ENCODE measurements around the gene ERCC2.
"Not testable (repeated sequence)": the region's sequence is repeated elsewhere in the genome, so short reads cannot be mapped to it uniquely, and the experiment has no call there.

The ERCC2 gene

DNA sequence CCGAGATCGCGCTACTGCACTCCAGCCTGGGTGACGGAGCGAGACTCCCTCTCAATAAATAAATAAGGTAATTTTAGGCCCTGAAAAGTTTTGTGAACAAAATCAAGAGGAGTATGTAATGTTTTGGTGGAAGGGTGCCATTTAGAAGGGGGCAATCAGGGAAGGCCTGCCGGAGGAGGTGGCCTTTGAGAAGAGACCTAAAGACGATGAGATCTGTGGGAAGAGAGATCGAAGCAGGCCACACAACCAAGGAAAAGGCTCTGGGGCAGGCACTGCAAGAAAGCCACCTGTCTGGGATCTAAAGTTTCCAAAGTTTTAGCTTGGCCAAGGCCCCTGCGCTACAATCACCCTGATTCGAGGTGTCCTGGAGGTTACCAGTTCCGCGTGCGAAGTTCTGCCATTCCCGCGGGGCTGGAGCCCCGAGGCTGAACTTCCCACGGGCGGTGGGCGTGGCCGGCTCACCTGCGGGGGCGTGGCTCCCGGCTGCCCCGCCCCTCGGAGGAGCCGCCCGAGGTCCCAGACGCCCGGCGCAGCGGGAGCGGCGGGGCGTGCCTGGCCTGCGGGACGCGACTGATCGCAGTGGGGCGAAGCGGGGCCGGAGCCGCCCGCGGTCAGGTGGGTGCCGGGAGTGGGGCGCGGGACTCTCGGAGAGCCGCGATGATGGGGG lies 30.0 kb downstream of the ERCC2 start, which contains the start of gene KLC3:
Gene KLC3, plus strand, starts transcription at position 519 of the 667 bp plus-strand sequence. CDS start 4,792 bp downstream, outside the sequence.
- in situ Hi-C loops (cut with HindIII; ENCODE audit: low sequenced_read_pairs): no loop called here
- H3K4me3 ChIP-seq (ENCODE audit: low read depth, low read length): peak within 1 kb of the TSS; percentile 18
- TF ChIP-seq, protein P1, sequence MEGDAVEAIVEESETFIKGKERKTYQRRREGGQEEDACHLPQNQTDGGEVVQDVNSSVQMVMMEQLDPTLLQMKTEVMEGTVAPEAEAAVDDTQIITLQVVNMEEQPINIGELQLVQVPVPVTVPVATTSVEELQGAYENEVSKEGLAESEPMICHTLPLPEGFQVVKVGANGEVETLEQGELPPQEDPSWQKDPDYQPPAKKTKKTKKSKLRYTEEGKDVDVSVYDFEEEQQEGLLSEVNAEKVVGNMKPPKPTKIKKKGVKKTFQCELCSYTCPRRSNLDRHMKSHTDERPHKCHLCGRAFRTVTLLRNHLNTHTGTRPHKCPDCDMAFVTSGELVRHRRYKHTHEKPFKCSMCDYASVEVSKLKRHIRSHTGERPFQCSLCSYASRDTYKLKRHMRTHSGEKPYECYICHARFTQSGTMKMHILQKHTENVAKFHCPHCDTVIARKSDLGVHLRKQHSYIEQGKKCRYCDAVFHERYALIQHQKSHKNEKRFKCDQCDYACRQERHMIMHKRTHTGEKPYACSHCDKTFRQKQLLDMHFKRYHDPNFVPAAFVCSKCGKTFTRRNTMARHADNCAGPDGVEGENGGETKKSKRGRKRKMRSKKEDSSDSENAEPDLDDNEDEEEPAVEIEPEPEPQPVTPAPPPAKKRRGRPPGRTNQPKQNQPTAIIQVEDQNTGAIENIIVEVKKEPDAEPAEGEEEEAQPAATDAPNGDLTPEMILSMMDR (IDR thresholded peaks at IDR 0.05; ENCODE audit: low read depth, low read length, missing control alignments): no peak
- DNase-seq (ENCODE audit: low read depth): no peak

DNA sequence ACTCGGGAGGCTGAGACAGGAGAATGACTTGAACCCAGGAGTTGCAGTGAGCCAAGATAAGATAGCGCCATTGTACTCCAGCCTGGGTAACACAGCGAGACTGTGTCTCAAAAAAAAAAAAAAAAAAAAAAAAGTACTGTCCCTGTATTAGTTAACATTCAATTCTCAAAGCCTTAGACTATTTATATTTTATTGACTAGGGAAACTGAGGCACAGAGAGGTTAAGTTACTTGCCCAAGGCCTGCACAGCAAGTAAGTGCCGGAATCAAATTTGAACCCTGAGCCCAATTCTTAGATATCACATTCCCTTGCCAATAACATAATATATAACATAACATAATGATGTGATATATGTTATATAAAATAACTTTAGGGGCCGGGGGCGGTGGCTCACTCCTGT lies 30.7 kb downstream of the ERCC2 start:
- DNase-seq (ENCODE audit: low read depth): no peak
- in situ Hi-C loops (cut with HindIII; ENCODE audit: low sequenced_read_pairs): no loop called here
- TF ChIP-seq, protein P1 (IDR thresholded peaks at IDR 0.05; ENCODE audit: low read depth, low read length, missing control alignments): no peak
- H3K4me3 ChIP-seq (ENCODE audit: low read depth, low read length): no peak overlapping the region

DNA sequence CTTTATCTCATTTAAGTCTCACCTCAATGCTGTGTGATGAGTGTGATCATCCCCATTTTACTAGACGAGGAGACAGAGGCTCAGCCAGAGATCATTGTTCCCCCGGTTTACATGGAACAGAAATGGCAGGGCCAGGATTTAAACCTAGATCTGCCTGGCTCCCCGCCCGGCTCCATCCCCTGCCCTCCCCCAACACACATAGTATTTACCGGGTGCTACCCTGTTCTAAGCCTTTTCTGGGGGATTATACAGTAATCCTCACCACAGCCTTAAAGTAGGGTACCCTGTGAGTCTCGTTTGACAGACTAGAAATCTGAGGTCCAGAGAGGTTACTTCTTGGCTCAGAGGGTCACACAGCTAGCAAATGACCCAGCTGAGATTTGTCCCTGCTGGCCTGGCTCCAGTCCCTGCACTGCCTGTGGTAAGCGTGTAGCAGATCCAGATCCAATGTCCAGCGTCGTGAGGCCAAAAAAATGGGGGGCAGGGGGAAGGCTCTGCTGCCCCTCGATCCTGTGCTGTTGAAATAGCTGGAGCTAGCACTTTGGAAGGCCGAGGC lies 33.6 kb downstream of the ERCC2 start:
- H3K4me3 ChIP-seq (ENCODE audit: low read depth, low read length): no peak overlapping the region
- in situ Hi-C loops (cut with HindIII; ENCODE audit: low sequenced_read_pairs): no loop called here
- TF ChIP-seq, protein P1 (IDR thresholded peaks at IDR 0.05; ENCODE audit: low read depth, low read length, missing control alignments): no peak
- no peak for DNase-seq (ENCODE audit: low read depth)

- in situ Hi-C loops (cut with HindIII; ENCODE audit: low sequenced_read_pairs); DNase-seq (ENCODE audit: low read depth); H3K4me3 ChIP-seq (ENCODE audit: low read depth, low read length): not testable (repeated sequence)
Observed at GRCh38 chr19:45334881-45335280, 35.5 kb downstream of the ERCC2 start.

- DNase-seq (ENCODE audit: low read depth): no peak
- TF ChIP-seq, protein P1 (IDR thresholded peaks at IDR 0.05; ENCODE audit: low read depth, low read length, missing control alignments): no peak
- no peak overlapping the region for H3K4me3 ChIP-seq (ENCODE audit: low read depth, low read length)
- in situ Hi-C loops (cut with HindIII; ENCODE audit: low sequenced_read_pairs): no loop called here
Observed at GRCh38 chr19:45333609-45334303, 36.6 kb downstream of the ERCC2 start.

- TF ChIP-seq, protein P1 (IDR thresholded peaks at IDR 0.05; ENCODE audit: low read depth, low read length, missing control alignments): no peak
- H3K4me3 ChIP-seq (ENCODE audit: low read depth, low read length): no peak overlapping the region
- no peak for DNase-seq (ENCODE audit: low read depth)
- in situ Hi-C loops (cut with HindIII; ENCODE audit: low sequenced_read_pairs): no loop called here
Observed at GRCh38 chr19:45331411-45331810, 39.0 kb downstream of the ERCC2 start.
